GM06990 (cell line): Measurements from ENCODE around the gene CEP85.

Source experiments
- DNase-seq: peaks from one replicate; pipeline ENCODE4 v3.0.0-alpha.2; 2011; ENCODE audit not compliant: insufficient read length; ENCODE audit errors: extremely low read depth
- H3K27me3 ChIP-seq: replicated peaks from 2 replicates; pipeline ENCODE4 v1.6.0; 2011; ENCODE audit warnings: low read length; ENCODE audit not compliant: control insufficient read depth, insufficient read depth
- H3K36me3 ChIP-seq: 2 replicates; pipeline ENCODE4 v1.5.1; 2011; ENCODE audit warnings: low read length; ENCODE audit not compliant: control insufficient read depth, insufficient read depth
- H3K4me3 ChIP-seq: replicated peaks from 2 replicates; pipeline ENCODE4 v1.5.1; 2011; ENCODE audit warnings: low read depth, mild to moderate bottlenecking, control low read depth, low read length
- CTCF ChIP-seq: IDR thresholded peaks from 2 replicates; pipeline ENCODE4 v1.5.1; 2011; ENCODE audit warnings: low read length, control low read depth, mild to moderate bottlenecking, inconsistent platforms; ENCODE audit not compliant: insufficient read depth, poor library complexity, severe bottlenecking

CEP85 gene

DNA sequence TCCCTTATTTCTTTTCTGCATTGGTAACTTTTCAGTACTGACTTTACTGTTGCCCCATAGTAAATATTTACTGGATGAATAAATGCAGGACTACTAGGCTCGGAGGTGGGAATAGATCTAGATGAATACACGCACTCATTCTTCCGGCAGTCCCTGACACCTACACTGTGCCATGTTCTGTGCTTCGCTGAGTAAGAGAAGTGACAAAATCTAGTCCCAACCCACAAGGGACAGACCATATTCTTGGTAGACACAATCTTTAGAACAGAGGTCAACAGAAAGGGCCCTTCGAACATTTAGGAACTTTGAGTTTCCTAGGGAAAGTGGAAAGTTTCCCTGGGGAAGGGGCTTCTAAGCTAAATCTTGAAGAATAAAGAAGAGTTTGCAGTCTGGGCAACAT lies 80.5 kb downstream of the CEP85 start:
- no peak overlapping the region for H3K4me3 ChIP-seq
- H3K36me3 ChIP-seq, result no peaks in the 10 kb centered on the region
- H3K27me3 ChIP-seq, result no peaks in the 10 kb centered on the region
- TF ChIP-seq CTCF, result no peak
- DNase-seq, result no peak

DNA sequence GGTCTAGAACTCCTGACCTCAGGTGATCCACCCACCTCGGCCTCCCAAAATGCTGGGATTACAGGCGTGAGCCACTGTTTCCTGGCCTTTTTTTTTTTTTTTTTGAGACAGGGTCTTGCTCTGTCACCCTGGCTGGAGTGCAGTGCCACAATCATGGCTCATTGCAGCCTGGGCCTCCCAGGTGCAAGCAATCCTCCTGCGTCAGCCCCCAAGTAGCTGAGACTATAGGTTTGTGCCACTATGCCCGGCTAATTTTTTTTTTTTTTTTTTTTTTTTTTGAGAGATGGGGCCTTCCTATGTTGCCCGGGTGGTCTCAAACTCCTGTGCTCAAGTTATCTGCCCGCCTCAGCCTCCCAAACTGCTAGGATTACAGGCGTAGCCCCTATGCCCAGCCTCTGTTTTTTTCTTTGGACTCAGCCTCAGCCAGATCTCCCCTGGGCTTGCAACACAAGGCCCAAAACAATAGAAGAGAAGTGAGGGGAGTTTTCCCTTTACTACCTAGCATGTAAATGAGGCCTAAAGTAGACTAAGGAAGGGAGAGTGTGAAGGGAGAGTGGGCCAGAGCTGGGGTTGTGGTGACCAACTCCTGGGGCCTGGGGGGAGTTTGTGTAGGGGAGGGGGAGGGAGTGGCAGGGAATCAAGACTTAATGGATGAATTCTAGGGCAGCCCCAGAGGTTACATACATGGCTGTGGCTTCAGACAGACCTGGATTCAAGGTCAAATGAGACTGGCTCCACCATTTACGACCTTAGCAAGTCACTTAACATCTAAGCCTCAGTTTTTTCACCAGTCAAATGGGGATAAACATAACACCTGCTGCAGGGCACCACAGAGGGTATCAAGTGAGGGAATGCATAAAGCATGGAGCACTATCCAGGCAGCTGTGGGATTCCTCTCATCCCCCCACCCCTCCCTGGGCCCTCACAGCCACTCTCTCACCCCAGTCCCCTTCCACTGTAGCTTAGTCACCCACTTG lies 82.2 kb downstream of the CEP85 start:
- Histone ChIP-seq H3K36me3 (peaks cover 8% of the 10 kb centered on the region), H3K27me3 (no peaks in the 10 kb centered on the region), H3K4me3 (no peak overlapping the region)
- no peak for DNase-seq
- TF ChIP-seq CTCF, result no peak

DNA sequence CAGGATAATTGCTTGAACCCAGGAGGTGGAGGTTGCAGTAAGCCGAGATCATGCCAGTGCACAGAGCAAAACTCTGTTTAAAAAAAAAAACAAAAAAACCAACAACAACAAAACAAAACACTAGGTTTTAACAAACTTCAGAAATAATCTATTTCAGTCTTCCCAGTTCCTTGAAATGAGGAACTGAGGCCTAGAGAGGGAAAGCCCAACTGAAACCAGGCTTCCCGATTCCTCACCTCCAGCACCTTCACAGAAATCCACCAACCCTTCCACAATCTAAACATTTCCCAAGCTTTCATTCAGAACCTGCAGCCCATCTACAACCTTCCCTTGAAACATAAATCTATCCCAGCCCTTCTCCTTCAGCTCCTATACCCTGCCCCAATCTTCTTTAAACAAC lies 83.1 kb downstream of the CEP85 start:
- Histone ChIP-seq H3K4me3 (peak overlapping the region; percentile 76), H3K27me3 (no peaks in the 10 kb centered on the region), H3K36me3 (peaks cover 14% of the 10 kb centered on the region)
- no peak for TF ChIP-seq CTCF
- no peak for DNase-seq

GRCh38 chr1:26317612-26318337 lies 83.8 kb downstream of the CEP85 start, which contains the start of gene CD52:
TSS of gene CD52 (plus strand) at chr1:26317958. CDS start at chr1:26318018, 60 bp downstream.
- no peak for TF ChIP-seq CTCF
- peak; percentile 63 for DNase-seq
- Histone ChIP-seq H3K4me3 (peak within 1 kb of the TSS; percentile 76), H3K27me3 (no peaks in the 10 kb centered on the region), H3K36me3 (peaks cover 16% of the 10 kb centered on the region)

- peak; percentile 50 for DNase-seq
- H3K36me3 ChIP-seq, result peaks cover 16% of the 10 kb centered on the region
- TF ChIP-seq CTCF, result no peak
- H3K27me3 ChIP-seq, result no peaks in the 10 kb centered on the region
- H3K4me3 ChIP-seq, result peak overlapping the region; percentile 76
Observed at GRCh38 chr1:26318338-26319064, 84.5 kb downstream of the CEP85 start.
